ENCODE data around the gene PROKR1.

Gene PROKR1

GRCh38 chr2:68632021-68632420 lies 11.4 kb upstream of the PROKR1 start:
- intact Hi-C loops (cut with micrococcal nuclease), result no loop called here
- Mint-ChIP-seq H3K4me3 (no peak overlapping the region), H3K27me3 (no peaks in the 10 kb centered on the region), H3K9me3 (peaks cover 14% of the 10 kb centered on the region), H3K27ac (no peak overlapping the region), H3K4me1 (ENCODE audit: low read depth) (no peaks in the 10 kb centered on the region), H3K36me3 (ENCODE audit: low read depth) (no peaks in the 10 kb centered on the region)

GRCh38 chr2:68637047-68637446 lies 6.3 kb upstream of the PROKR1 start:
- Mint-ChIP-seq H3K27ac (no peak overlapping the region), H3K4me1 (ENCODE audit: low read depth) (no peaks in the 10 kb centered on the region), H3K4me3 (no peak overlapping the region), H3K27me3 (peaks cover 13% of the 10 kb centered on the region), H3K9me3 (peaks cover 10% of the 10 kb centered on the region), H3K36me3 (ENCODE audit: low read depth) (no peaks in the 10 kb centered on the region)
- intact Hi-C loops (cut with micrococcal nuclease), result no loop called here

GRCh38 chr2:68643874-68644485 lies 601 bp downstream of the PROKR1 start:
- intact Hi-C loops (cut with micrococcal nuclease), result no loop called here
- H3K36me3 Mint-ChIP-seq (ENCODE audit: low read depth), result no peaks in the 10 kb centered on the region
- H3K9me3 Mint-ChIP-seq, result peaks cover 10% of the 10 kb centered on the region
- H3K27ac Mint-ChIP-seq, result peak overlapping the region; percentile 46
- H3K27me3 Mint-ChIP-seq, result peaks cover 67% of the 10 kb centered on the region
- H3K4me1 Mint-ChIP-seq (ENCODE audit: low read depth), result peaks cover 21% of the 10 kb centered on the region
- H3K4me3 Mint-ChIP-seq, result peak overlapping the region; percentile 75

GRCh38 chr2:68645523-68645922 lies 2.1 kb downstream of the PROKR1 start:
- H3K36me3 Mint-ChIP-seq (ENCODE audit: low read depth), result no peaks in the 10 kb centered on the region
- H3K9me3 Mint-ChIP-seq, result peaks cover 10% of the 10 kb centered on the region
- H3K27ac Mint-ChIP-seq, result no peak overlapping the region
- intact Hi-C loops (cut with micrococcal nuclease), result no loop called here
- H3K4me3 Mint-ChIP-seq, result no peak overlapping the region
- H3K27me3 Mint-ChIP-seq, result peaks cover 68% of the 10 kb centered on the region
- H3K4me1 Mint-ChIP-seq (ENCODE audit: low read depth), result peaks cover 25% of the 10 kb centered on the region

GRCh38 chr2:68646303-68646702 lies 2.9 kb downstream of the PROKR1 start:
- Mint-ChIP-seq H3K27me3 (peaks cover 65% of the 10 kb centered on the region), H3K36me3 (ENCODE audit: low read depth) (no peaks in the 10 kb centered on the region), H3K9me3 (peaks cover 2% of the 10 kb centered on the region), H3K27ac (no peak overlapping the region), H3K4me1 (ENCODE audit: low read depth) (peaks cover 25% of the 10 kb centered on the region), H3K4me3 (no peak overlapping the region)
- intact Hi-C loops (cut with micrococcal nuclease), result no loop called here

GRCh38 chr2:68650645-68651044 lies 7.3 kb downstream of the PROKR1 start:
- no peaks in the 10 kb centered on the region for H3K36me3 Mint-ChIP-seq (ENCODE audit: low read depth)
- no peak overlapping the region for H3K27ac Mint-ChIP-seq
- H3K4me1 Mint-ChIP-seq (ENCODE audit: low read depth), result peaks cover 32% of the 10 kb centered on the region
- H3K9me3 Mint-ChIP-seq, result no peaks in the 10 kb centered on the region
- H3K27me3 Mint-ChIP-seq, result peaks cover 33% of the 10 kb centered on the region
- intact Hi-C loops (cut with micrococcal nuclease), result no loop called here
- H3K4me3 Mint-ChIP-seq, result no peak overlapping the region

- no peaks in the 10 kb centered on the region for H3K36me3 Mint-ChIP-seq (ENCODE audit: low read depth)
- intact Hi-C loops (cut with micrococcal nuclease), result no loop called here
- no peak overlapping the region for H3K4me3 Mint-ChIP-seq
- H3K27ac Mint-ChIP-seq, result peak overlapping the region; percentile 4
- peaks cover 30% of the 10 kb centered on the region for H3K4me1 Mint-ChIP-seq (ENCODE audit: low read depth)
- peaks cover 20% of the 10 kb centered on the region for H3K27me3 Mint-ChIP-seq
- H3K9me3 Mint-ChIP-seq, result no peaks in the 10 kb centered on the region
Observed at GRCh38 chr2:68653034-68653433, 9.7 kb downstream of the PROKR1 start.

GRCh38 chr2:68653538-68653982 lies 10.2 kb downstream of the PROKR1 start:
- intact Hi-C loops (cut with micrococcal nuclease), result no loop called here
- Mint-ChIP-seq H3K27me3 (peaks cover 17% of the 10 kb centered on the region), H3K27ac (peak overlapping the region; percentile 4), H3K36me3 (ENCODE audit: low read depth) (no peaks in the 10 kb centered on the region), H3K4me3 (no peak overlapping the region), H3K9me3 (no peaks in the 10 kb centered on the region), H3K4me1 (ENCODE audit: low read depth) (peaks cover 33% of the 10 kb centered on the region)

- no peaks in the 10 kb centered on the region for H3K36me3 Mint-ChIP-seq (ENCODE audit: low read depth)
- H3K4me3 Mint-ChIP-seq, result no peak overlapping the region
- intact Hi-C loops (cut with micrococcal nuclease), result no loop called here
- peaks cover 9% of the 10 kb centered on the region for H3K27me3 Mint-ChIP-seq
- H3K9me3 Mint-ChIP-seq, result no peaks in the 10 kb centered on the region
- peaks cover 42% of the 10 kb centered on the region for H3K4me1 Mint-ChIP-seq (ENCODE audit: low read depth)
- H3K27ac Mint-ChIP-seq, result no peak overlapping the region
Observed at GRCh38 chr2:68658266-68658665, 14.9 kb downstream of the PROKR1 start.

GRCh38 chr2:68659081-68659480 lies 15.7 kb downstream of the PROKR1 start:
- peaks cover 38% of the 10 kb centered on the region for H3K4me1 Mint-ChIP-seq (ENCODE audit: low read depth)
- intact Hi-C loops (cut with micrococcal nuclease), result no loop called here
- H3K27me3 Mint-ChIP-seq, result peaks cover 9% of the 10 kb centered on the region
- H3K4me3 Mint-ChIP-seq, result no peak overlapping the region
- H3K9me3 Mint-ChIP-seq, result no peaks in the 10 kb centered on the region
- H3K27ac Mint-ChIP-seq, result no peak overlapping the region
- no peaks in the 10 kb centered on the region for H3K36me3 Mint-ChIP-seq (ENCODE audit: low read depth)

GRCh38 chr2:68660658-68661057 lies 17.3 kb downstream of the PROKR1 start:
- intact Hi-C loops (cut with micrococcal nuclease), result no loop called here
- H3K4me3 Mint-ChIP-seq, result no peak overlapping the region
- no peaks in the 10 kb centered on the region for H3K36me3 Mint-ChIP-seq (ENCODE audit: low read depth)
- H3K4me1 Mint-ChIP-seq (ENCODE audit: low read depth), result peaks cover 31% of the 10 kb centered on the region
- H3K27ac Mint-ChIP-seq, result no peak overlapping the region
- no peaks in the 10 kb centered on the region for H3K9me3 Mint-ChIP-seq
- H3K27me3 Mint-ChIP-seq, result peaks cover 9% of the 10 kb centered on the region

- Mint-ChIP-seq H3K27ac (peak overlapping the region; percentile 19), H3K36me3 (ENCODE audit: low read depth) (no peaks in the 10 kb centered on the region), H3K27me3 (peaks cover 5% of the 10 kb centered on the region), H3K9me3 (peaks cover 11% of the 10 kb centered on the region), H3K4me1 (ENCODE audit: low read depth) (peaks cover 31% of the 10 kb centered on the region), H3K4me3 (no peak overlapping the region)
- intact Hi-C loops (cut with micrococcal nuclease), result no loop called here
Observed at GRCh38 chr2:68662466-68662865, 19.1 kb downstream of the PROKR1 start.

GRCh38 chr2:68663371-68664156 lies 20.2 kb downstream of the PROKR1 start:
- H3K27ac Mint-ChIP-seq, result no peak overlapping the region

GRCh38 chr2:68667371-68667770 lies 24.0 kb downstream of the PROKR1 start:
- H3K9me3 Mint-ChIP-seq, result peaks cover 25% of the 10 kb centered on the region
- no peak overlapping the region for H3K4me3 Mint-ChIP-seq
- H3K4me1 Mint-ChIP-seq (ENCODE audit: low read depth), result peaks cover 25% of the 10 kb centered on the region
- H3K27me3 Mint-ChIP-seq, result no peaks in the 10 kb centered on the region
- H3K36me3 Mint-ChIP-seq (ENCODE audit: low read depth), result no peaks in the 10 kb centered on the region
- no peak overlapping the region for H3K27ac Mint-ChIP-seq
- intact Hi-C loops (cut with micrococcal nuclease), result no loop called here

More at GRCh38 chr2:68663371-68664156, 20.2 kb downstream of the PROKR1 start:
- H3K9me3 Mint-ChIP-seq, result peaks cover 15% of the 10 kb centered on the region
- H3K27me3 Mint-ChIP-seq, result peaks cover 3% of the 10 kb centered on the region
- intact Hi-C loops (cut with micrococcal nuclease), result no loop called here
- H3K4me3 Mint-ChIP-seq, result no peak overlapping the region
- H3K4me1 Mint-ChIP-seq (ENCODE audit: low read depth), result peaks cover 24% of the 10 kb centered on the region
- no peaks in the 10 kb centered on the region for H3K36me3 Mint-ChIP-seq (ENCODE audit: low read depth)

All from dendritic cell treated with granulocyte-macrophage colony-stimulating factor and Interleukin-4, amounts not matched to agents 40 ng/mL and 50 ng/mL, for 4 days (primary cell).